ENCODE results near the gene GVQW3. TPM values are rescaled to one million over a fixed set of nuclear protein-coding genes. Genes with fewer than 3 reads are reported as not detected.

Gene GVQW3
- total and polyA plus RNA-seq, 2 of the 8 experiments (the other 6 are each of a cell fraction or from before 2014, with no cell fraction given) = 5.5 to 8.1 TPM

DNA sequence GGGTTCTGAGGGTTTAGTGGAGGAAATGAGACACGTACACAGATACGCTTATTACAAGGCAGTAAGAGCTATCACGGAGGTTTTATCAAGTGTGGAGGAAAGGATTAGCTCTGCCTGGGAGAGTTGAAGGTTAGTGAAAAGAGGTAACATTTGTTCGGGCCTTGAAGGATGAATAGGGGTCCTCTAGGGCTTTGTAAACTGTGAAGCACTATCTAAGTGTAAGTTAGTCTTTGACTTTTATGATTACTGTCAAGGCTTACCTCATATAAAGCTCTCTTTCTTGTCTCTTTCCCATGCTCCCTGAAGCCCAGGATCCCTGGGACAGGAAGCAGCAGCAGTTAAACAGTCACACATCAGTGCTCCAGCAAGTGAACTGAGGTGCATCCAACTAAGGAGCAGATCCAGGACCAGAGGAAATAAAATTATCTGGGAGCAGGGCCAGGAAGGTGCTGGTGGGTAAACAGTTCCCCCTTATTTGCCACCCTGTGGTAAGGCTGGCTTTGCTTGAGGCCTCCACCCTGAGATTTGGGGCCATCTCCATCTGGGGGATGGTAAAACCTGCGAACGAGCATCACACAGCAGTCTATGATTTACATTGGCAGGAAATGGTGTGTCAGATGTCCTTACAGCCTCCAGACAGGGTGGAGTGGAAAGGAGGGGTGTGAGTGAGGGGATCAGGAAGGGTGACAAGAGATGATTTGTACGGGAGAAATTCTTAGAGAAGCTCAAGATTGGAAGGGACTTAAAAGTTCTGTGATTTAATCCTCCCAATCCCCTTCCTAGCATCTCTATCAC is 27.2 kb downstream of the GVQW3 start (continued):
- TF ChIP-seq SIN3A (conservative IDR thresholded peaks at IDR 0.05 in 1 of 2, IDR thresholded peaks at IDR 0.05 in 1 of 2; ENCODE audit: low read depth in 1 of 2, low read length in 2 of 2) (no peak), POLR2AphosphoS5 (IDR thresholded peaks at IDR 0.05; ENCODE audit: low read depth, low read length) (no peak)
- TF ChIP-seq, protein P1, sequence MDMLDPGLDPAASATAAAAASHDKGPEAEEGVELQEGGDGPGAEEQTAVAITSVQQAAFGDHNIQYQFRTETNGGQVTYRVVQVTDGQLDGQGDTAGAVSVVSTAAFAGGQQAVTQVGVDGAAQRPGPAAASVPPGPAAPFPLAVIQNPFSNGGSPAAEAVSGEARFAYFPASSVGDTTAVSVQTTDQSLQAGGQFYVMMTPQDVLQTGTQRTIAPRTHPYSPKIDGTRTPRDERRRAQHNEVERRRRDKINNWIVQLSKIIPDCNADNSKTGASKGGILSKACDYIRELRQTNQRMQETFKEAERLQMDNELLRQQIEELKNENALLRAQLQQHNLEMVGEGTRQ (IDR thresholded peaks at IDR 0.05; ENCODE audit: low read length) = no peak

Measured in H1 (cell line).